GM21360 (cell line): ENCODE results near the gene TDRD7.
A peak's percentile ranks its signal among the peaks of the same experiment; 100 is the strongest.

Source experiments
- ATAC-seq: cut with Tn5 transposase; IDR thresholded peaks from one replicate; pipeline ENCODE4 v1.9.1; 2021; ENCODE audit warnings: mild to moderate bottlenecking, moderate library complexity; ENCODE audit not compliant: unreplicated experiment

TDRD7 gene

DNA sequence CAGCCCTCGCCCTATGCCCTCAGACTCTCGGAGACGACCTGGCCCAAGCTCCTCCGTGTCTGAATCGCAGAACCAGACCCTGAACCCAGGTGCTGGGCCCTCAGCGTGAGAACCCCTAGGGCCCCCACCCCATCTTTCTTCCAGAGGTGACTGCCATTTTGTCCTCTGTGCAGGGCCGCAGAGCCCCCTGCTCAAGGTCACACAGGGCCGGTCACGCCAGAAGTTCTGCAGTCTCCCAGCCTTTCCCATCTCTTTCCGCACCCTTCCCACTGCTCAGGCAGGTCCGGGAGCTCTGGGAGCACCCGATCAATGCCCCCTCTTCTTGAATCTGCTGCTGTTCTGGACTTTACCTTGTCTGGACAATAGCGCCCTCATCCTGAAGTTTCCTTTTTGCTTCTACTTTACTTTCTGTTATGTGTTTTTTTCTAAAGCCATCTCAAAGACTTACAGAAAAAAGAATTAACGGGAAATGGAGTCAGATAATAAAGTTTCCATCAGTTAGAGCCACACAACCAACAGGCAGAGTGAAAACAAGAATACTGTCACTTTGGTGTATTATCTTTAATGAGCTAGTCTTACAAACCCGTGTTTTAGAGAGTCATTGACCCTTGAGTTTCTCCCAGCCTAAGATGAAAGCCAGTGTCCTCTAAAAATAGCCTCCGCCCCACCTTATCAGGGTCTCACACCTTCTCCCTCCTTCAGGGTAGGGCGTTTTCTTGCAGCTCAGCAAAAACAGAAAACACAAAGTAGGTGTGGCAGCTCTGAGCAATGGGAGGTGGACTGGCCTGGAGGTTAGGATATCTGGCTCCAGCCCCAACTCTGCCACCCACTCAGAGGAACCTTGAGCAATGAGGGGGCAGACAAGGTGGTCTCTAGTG is 91.3 kb downstream of the TDRD7 start:
- ATAC-seq = no peak

DNA sequence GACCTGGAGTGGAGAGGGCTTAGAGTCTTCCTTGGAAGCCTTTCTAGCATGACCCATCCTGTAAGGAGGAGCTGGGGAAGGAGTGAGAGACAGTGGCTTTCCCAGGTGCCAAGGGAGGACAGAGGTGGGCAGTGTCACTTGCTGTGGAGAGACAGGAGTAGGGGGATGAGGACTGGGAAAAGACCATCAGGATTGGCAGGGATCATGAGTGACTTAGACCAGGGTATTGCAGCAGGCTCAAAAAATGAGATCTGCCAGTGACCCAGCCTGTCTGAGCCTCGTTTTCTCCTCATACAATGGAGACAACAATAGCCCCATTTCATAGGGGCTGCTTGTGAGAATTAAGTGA is 91.9 kb downstream of the TDRD7 start:
- ATAC-seq = no peak

DNA sequence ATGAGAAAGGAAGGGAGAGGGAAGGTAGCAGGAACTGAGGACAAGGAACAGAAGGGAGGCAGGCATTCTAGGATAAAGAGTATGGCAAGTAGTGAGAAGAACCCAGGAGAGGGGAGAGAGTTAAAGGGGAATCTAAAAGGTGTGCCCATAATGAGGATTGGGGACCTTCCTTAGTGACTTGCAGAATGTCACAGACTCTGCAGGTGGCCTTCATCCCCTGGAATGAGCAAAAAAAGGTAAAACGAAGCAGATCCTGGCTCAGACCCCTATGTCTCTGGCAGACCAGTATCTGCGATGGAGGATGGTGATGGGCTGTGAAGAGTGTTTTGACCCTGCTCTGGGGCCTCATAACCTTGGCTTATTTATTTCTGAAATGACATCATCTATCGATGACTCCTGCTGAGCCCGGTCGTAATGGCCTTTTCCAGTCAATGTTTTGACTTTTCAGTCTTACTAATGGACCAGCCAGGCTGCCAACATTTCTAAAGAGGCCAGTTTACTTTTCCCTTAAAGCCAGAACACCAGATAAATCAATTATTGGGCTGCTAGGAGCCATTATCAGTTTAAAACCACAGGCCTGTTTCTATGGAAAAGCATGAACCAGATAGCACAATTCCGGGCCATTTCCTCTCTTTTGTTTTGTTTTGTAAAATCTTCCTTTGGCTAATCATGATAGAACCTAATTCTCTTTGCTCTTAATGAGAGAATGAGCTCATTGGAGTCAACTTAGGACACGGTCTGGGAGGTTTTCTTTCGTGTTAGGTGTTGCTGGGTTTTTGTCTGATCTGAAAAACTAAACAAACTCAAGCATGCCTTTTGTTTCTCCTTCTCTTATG is 92.7 kb downstream of the TDRD7 start:
- no peak for ATAC-seq

DNA sequence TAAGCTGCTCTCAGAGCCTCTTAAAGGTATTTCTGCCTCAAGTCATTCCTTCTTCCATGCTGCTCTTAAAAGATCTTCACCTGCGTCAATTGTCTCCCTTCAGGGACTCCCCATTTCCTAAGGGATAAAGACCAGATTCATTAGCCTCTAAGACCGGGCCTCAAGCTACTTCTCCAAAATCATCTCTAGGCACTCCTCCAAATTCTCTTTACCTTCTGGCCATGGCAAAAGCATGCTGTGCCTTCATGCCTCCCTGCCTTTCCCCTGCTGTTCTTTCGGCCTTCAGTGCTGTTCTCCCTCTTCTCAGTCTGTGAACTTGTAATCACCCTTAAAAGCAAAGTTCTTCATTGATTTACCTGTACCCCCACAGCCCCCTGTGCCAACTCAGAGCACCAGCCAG is 93.9 kb downstream of the TDRD7 start:
- no peak for ATAC-seq

DNA sequence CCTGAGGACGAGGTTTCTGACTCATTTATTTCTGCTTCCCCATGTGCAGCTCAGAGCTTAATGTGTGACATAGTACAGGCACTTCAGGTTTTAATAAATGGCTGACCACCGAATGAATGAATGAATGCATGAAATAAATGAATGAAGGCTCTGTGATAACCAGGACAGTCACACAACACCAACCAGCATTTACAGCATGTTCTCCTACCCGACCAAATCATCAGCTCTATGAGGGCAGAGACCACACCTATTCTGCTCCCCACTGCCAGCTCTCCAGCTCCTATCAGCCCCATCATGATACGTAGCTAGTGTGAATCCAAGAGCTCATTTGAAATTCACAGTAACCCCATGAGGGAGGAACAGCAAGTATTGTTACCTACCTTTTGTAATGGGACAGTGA is 94.4 kb downstream of the TDRD7 start:
- ATAC-seq = no peak

DNA sequence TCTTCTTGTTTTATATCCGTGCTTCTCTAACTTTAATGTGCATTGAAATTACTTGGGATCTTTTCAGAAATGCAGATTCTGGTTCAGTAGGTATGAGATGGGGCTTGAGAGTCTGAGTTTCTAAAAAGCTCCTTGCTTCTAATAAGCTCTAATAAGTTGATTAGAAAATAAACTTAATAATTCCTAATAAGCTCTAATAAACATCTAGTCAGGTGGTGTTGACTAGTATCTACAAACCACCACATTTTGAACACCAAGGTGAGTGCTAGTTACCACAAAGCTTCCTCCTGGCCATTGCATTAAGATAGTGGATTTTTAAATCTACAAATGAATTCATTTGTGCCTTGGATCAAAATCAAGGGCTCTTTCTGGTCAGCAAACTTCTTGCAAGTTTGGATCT is 94.9 kb downstream of the TDRD7 start:
- no peak for ATAC-seq

DNA sequence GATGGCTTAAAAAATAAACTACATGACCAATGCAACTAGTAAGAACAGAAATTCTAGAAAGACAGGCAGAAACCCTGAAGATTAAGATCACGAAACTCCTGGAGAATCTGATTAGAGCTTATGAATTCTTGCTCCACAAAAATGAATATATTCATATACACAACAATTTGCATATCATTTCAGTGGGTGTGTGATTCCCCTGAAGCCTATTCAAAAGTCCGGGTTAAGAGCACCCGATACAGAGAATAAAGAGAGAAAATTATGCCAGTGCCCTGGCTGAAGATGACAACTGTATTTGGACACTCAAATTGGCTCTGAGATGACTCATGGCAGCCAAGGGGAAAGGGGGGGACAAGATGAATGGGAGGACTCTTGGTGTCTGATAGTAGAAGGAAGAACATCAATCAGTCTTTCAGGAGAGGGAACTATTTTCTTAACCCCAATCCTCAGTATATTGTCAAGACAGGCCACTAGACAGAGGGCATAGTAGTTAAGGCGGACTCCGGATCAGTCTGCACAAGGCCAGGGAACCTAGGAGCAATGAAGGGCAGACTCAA is 95.6 kb downstream of the TDRD7 start:
- ATAC-seq = no peak

DNA sequence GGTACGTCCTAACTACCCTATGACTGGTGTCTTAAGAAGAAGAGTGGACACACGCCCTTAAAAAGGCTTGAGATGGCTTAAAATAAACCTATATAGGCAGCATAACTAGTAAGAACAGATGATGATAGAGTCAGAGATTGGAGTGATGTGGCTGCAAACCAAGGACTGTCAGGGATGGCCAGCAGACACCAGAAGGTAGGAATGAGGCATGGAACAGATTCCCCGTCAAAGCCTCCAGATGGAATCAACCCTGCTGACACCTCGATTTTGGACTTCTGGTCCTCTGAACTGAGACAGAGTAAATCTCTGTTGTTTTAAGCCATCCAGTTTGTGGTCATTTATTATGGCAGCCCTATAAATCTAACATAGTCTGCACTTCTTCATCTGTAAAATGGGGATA is 97.0 kb downstream of the TDRD7 start:
- no peak for ATAC-seq

DNA sequence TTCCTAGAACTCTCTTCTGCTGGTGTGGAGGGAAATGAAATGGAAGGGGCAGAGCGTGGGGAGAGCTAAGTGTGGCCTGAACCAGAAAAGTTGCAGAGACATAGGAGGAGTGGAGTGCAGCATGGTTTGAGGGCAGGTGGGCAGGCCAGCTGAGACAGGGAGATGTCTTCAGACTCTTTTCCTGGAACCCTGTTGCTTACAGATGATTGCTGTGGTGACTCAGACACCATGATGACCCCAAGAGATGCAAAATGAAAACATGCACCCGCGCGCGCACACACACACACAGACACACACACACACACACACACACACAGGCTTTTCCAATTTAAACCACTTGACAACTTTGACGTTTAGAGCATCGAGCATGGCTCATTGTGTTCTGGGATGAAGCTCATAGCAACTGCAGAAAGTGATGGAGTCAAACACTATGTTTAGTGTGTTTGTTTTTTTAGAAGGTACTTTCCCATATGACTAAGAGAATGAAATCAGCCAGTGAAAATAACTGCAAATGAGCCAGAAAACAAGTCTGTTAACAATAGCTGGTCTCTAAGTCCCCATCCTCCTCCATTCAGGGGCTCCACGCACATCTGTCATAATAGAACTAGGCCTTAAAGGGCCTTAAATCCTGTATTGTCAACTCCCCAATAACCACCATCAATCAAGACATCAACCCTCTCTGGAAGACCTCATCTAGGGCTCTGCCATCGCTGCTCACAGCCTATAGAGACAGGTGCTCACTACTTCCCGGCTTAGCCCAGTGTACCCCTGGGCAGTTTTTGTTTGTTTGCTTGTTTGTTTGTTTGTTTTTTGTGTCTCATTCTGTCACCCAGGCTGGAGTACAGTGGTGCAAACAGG is 99.1 kb downstream of the TDRD7 start:
- ATAC-seq = peak; percentile 72

DNA sequence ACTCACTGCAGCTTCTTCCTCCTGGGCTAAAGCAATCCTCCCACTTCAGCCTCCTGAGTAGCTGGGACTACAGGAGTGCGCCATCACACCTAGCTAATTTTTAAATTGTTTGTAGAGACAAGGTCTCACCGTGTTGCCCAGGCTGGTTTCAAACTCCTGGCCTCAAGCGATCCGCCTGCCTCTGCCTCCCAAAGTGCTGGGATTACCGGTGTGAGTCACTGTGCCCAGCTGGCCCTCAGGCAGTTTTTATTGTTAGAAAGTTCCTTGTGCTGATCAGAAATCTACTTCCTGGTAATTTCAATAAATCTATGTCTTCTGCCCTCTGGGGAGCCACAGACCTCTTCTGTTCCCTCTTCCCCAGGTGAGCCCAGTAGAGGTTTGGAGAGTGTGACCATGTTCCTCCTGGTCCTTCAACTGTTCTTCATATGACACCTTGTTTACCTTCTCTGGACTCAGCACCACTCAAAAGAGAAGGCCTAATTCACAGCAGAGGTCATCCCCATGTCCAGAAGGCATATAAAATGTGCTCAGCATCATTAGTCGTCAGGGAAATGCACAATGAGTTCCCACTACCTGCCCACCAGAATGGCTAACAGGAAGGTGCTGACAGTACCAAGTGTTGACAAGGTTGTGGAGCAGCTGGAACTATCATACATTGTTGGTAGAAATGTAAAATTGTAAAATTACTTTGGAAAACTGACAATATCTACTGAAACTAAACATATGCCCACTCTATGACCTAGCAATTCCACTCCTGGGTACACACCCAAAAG is 99.9 kb downstream of the TDRD7 start:
- ATAC-seq = no peak

DNA sequence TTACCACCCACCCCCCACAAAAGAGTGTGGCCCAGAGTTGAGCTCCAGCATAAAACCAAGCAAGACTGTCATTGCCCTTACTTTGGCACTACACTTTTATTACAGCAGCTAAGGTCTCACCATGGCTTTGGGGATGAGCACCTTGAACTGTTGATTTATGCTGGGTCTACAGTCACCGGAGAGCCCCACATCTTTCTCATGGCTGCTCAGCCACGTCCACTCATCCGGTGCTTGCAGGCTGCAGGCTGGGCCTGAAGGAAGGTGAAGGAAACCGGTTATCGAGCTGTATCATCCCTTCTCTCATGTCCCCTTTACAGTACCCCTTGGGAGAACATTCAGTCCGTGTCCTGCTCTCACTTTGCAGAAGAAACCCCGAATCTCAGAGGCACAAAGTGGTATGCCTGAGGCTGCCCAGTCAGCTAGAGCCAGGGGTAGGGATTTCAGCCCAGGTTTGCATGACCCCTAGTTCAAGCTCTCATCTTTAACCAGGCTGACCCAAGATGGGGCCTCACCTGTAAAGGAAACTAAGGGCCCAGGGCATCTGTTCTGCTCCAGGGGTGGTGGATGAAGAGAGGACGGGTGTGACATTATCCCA is 101.2 kb downstream of the TDRD7 start:
- no peak for ATAC-seq

DNA sequence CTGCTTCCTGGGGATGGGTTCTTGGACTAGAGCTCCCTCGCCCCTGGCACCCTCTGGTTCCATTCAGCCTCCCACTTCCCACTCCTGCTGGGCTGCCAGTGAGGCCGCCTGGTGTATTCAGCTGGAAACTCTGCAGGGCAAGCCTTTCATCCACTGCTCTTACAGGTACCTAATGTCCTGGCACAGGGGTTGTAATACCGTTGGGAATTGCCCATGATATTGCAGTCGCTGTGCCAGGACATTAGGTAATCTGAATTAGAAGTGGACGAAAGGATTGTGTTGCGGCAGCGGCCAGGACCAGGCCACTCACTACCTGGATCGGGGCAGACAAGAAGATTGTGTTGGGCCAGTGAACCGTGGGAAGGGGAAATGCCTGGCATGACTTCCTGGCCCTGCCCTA is 102.6 kb downstream of the TDRD7 start:
- ATAC-seq = no peak

DNA sequence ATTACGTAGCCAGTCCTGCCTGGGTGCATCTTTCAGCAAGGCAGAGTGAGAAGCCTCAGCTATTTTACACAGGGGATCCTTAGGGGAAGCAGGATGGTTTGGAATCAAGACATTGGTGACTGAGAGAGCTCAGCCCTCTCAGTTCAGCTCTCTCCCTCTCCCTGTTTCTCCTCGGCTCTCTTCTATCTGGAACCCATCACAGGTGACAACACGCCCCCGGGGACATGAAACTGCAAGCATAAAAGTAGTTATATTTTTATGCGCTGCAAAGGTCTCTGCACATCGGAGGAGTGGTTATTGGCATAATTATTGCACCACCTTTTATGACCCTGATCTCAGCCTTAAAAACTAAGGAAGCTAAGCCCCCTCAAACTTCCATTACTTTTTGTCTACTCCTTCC is 103.8 kb downstream of the TDRD7 start:
- ATAC-seq = no peak

DNA sequence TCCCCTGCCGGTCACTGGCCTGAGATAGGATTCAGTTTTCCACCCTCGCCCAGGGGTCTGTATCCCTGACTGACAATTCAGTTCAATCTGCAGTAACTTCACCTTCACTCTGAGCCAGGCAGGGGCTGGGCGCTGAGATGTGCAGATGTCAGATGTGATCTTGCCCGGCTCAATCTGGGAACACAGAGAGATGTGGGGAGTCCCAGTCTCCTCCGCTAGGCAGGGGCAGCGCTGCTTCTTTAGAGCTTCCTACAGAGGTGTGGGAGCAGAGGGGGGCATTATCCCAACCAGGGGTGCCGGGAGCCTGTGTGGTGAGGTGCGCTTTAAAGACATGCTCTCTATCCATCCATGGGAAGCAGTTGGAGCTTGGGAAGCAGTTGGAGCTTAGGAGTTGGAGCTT is 104.2 kb downstream of the TDRD7 start:
- no peak for ATAC-seq

DNA sequence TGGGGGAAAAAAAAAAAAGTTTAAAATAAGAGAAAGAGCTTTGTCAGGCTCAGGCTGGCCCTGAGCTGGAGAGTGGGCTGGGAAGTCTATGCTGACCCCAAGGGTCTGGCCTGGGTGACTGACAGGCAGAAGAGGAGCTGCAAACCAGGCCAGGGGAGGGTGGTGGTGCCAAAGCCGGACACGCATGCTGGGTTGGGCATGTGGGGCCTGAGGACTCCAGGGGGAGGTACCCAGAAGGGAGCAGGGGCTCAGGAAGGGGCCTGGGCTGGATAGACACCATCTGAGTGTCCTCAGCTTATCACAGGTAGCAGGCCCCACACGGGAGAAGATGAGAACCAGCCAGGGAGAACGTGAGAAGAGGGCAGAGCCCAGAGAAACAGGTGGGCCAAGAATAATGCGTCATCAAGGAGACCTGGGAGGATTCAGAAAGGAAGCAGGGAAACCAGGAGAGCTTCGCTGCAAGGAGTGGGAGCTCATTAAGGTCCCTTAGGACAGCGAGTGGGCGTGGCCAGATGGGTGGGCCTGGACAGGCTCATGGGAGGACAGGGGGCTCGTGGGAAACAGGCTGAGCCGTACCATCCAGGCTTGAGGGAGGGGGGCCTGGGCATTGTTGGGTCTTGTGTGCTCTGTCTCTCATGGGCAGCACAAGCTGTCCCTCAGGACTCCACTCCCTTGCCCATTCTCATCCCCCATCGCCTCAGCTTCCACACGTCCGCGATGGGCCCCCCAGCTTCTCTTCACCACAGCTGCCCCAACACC is 105.6 kb downstream of the TDRD7 start:
- ATAC-seq = no peak

DNA sequence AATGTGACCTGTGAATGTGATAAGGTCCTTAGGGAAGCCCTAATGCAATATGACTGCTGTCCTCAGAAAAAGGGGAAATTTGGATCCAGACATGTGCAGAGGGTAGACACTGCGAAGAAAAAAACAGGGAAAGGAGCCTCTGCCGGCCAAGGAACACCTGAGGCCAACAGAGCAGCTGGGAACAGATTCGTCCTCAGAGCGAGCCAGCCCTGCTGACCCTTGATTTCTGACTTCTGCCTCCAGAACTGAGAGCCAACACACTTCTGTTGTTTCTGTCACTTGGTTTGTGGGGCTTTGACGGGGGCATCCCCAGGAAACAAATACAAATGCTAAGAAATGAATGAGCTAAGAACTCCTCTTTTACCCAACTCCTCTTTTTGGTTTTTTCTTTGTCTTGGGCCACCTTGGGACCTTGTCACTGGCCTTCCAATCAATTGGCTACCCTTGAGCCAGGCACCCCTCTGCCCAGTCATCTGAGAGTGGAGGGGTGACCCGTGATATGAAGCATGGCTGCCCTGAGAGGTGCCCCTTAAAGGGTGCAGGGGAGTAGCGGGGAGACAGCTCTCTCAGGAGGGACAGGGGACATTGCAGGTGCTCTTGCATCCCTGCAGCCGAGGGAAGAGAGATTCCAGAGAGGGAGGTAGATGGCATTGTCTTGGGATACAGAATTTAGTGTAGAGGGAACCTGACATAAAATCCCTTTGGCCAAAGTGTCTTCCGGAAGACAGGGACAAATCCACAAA is 106.4 kb downstream of the TDRD7 start:
- ATAC-seq = no peak

DNA sequence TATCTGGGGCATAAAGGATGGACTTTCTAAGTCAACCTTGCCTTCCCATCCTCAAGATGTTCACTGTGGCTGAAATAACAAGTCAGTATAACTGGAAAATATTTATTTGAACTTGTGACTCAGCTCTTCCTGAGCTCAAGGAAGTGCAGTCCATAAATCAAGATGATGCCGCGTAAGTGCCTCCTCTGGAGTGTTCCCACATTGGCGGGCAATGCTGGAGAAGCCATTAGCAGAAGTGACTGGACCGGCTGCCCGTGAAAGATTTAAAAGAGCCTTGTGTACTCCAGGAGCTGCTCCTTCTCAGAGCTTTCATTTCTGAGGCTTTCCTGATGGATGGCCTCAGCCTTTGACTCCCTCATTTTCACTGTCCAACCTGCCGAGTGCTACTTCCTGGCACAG is 107.0 kb downstream of the TDRD7 start:
- ATAC-seq = no peak

DNA sequence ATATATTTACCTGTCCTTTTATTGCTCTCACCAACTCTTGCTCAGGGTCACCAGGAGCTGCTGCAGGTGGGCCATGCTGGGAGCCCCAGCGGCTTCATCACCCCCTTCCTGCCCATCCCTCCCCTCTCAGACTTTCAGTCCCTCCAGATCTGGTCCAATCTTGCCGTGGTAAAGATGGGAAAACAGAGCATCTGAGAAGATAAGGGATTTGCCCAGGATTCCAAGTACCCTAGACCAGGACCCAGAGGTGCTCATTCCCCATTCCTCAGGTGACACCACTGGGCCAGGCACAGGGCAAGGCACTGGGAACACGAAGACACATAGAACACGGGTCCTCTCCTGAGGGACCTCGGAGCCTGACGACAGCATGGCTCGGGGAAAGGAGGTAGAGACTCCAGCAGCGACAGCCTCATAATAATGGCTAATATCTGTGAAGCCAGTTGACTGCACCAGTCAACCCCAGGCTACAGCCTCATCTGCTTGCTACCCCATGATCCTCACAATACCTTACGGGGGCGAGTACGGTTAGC is 107.6 kb downstream of the TDRD7 start:
- ATAC-seq = no peak
